Measurements from ENCODE around the gene CNTNAP2.
"Not testable (repeated sequence)": the region's sequence is repeated elsewhere in the genome, so short reads cannot be mapped to it uniquely, and the experiment has no call there.

The CNTNAP2 gene

DNA sequence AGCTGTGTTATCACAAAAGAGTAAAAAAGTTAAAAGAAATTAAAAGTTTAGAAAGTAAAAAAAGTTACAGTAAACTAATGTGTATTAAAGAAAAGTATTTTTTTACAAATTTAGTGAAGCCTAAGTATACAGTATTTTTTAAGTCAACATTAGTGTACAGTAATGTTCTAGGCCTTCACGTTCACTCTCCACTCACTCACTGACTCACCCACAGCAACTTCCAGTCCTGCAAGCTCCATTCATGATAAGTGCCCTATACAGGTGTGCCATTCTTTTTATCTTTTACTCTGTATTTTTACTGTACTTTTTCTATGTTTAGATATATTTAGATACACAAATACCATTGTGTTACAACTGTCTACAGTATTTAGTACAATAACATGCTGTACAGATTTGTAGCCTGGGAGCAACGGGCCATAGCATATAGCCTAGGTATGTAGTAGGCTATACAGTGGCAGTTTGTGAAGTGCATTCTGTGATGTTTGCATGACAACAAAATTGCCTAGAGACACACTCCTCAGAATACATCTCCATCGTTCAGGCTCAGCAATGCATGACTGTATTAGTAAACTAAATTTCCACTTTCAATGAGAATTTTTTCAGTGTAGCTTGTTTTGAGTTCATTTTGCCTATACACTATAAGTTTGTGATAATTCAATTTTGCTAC is 1934.0 kb downstream of the CNTNAP2 start:
- DNase-seq (ENCODE audit: low spot score), result no peak
- no peak for TF ChIP-seq CTCF (IDR thresholded peaks at IDR 0.05; ENCODE audit: extremely low read depth, missing control alignments)

GRCh38 chr7:148056406-148056805 is 1939.8 kb downstream of the CNTNAP2 start:
- no peak for TF ChIP-seq CTCF (IDR thresholded peaks at IDR 0.05; ENCODE audit: extremely low read depth, missing control alignments)
- DNase-seq (ENCODE audit: low spot score), result no peak

DNA sequence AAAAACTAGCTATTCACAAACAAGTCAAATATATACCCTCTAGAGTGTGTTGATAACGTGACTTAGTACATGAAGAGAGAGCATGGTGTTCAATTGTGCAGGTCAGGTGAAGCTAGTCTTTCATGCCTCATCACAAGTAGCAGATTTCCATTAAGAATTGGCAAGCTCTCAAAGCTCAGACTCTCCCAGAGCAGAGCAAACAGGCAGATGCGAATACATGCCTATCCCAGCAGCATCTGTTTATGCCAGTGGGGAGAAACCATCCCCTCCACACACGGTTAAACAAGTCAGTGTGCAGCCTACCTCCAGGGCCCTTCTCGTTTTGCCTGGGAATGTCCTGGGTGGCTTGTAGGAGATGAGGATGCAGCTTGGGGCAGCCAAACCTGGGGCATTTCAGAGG is 1941.5 kb downstream of the CNTNAP2 start:
- no peak for DNase-seq (ENCODE audit: low spot score)
- TF ChIP-seq CTCF (IDR thresholded peaks at IDR 0.05; ENCODE audit: extremely low read depth, missing control alignments), result no peak

DNA sequence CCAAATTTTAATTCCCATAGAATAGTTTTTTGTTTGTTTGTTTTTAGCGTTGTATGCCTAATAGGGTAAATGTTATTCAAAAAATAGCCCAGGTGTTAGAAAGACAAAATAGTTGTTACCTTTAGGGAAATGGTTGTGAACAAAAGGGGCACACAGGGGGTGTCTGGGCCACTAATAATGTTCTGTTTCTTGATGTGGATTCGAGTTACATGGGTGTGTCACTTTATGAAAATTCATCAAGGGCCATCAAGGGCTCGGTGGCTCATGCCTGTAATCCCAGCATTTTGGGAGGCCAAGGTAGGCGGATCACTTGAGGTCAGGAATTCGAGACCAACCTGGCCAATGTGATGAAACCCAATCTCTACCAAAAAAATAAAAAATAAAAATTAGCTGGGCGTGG is 1942.2 kb downstream of the CNTNAP2 start:
- no peak for TF ChIP-seq CTCF (IDR thresholded peaks at IDR 0.05; ENCODE audit: extremely low read depth, missing control alignments)
- no peak for DNase-seq (ENCODE audit: low spot score)

DNA sequence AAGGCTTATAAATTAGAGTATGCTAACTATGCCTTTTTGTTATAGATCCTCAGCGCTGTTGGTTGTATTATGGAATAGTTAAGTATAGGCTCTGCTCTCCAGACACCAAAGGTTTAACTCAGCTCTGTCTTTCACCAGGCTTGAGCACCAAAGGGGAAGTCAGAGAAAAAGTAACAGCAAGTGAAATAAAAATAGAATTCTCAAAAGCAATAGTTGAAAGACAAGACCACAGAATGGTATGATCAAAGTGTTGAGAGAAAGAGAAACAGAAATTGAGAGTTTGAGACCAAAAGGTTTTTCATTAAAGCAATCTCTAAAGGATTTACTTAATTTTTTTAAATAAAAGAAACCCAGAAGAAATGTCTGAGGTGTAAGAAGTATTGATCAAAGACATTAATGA is 1944.1 kb downstream of the CNTNAP2 start:
- DNase-seq (ENCODE audit: low spot score), result peak; percentile 16
- no peak for TF ChIP-seq CTCF (IDR thresholded peaks at IDR 0.05; ENCODE audit: extremely low read depth, missing control alignments)

DNA sequence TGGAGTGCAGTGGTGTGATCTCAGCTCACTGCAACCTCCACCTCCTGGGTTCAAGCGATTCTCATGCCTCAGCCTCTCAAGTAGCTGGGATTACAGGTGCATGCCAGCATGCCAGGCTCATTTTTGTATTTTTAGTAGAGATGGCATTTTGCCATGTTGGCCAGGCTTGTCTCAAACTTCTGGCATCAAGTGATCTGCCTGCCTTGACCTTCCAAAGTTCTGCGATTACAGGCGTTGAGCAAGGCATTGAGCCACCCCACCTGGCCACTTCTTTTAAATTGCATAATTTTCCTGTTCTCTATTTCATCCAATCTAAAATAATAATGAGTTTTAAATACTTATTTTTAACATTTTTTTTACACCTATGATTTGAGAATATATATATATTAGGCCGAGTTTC is 1961.5 kb downstream of the CNTNAP2 start:
- not testable (repeated sequence) for DNase-seq (ENCODE audit: low spot score)

DNA sequence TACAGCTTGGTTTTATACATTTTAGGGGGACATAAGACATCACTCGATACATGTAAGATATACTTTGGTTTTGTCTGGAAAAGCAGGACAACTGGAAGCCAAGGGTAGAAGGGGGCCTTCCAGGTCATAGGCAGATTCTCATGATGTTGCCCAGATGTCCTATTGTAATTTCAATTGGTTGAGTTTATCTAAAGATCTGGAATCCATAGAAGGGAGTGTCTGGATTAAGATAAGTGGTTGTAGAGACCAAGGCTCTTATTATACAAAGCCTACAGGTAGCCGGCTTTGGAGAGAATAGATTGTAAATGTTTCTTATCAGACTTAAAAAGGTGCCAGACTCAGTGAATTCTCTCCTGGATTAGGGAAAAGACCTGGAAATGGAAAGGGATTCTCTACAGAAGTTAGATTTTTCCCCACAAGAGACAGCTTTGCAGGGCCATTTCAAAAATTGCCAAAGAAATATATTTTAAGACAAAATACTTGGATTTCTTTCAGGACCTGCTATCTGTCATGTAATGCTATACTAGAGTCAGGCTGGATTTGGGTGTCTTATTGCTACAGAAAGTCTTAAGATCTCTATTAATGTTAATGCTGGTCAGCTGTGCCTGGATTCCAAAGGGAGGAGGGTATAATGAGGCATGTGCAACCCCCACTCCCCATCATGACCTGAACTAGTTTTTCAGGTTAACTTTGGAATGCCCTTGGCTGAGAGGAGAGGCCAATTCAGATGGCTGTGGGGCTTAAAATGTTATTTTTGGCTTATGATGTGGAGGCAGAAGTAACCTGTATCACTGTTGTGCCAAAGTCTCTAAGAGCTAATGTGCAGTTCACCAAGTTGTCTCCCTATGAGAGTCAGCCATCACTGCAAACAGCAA is 1962.8 kb downstream of the CNTNAP2 start:
- TF ChIP-seq CTCF (IDR thresholded peaks at IDR 0.05; ENCODE audit: extremely low read depth, missing control alignments), result no peak
- DNase-seq (ENCODE audit: low spot score), result no peak
